DMS79 (cell line): ENCODE results near the gene CLN5.
"Not testable (repeated sequence)": the region's sequence is repeated elsewhere in the genome, so short reads cannot be mapped to it uniquely, and the experiment has no call there.

Experiments
- DNase-seq: peaks from one replicate; lab custom pipeline; 2025; lab: John Stamatoyannopoulos, UW

The CLN5 gene

DNA sequence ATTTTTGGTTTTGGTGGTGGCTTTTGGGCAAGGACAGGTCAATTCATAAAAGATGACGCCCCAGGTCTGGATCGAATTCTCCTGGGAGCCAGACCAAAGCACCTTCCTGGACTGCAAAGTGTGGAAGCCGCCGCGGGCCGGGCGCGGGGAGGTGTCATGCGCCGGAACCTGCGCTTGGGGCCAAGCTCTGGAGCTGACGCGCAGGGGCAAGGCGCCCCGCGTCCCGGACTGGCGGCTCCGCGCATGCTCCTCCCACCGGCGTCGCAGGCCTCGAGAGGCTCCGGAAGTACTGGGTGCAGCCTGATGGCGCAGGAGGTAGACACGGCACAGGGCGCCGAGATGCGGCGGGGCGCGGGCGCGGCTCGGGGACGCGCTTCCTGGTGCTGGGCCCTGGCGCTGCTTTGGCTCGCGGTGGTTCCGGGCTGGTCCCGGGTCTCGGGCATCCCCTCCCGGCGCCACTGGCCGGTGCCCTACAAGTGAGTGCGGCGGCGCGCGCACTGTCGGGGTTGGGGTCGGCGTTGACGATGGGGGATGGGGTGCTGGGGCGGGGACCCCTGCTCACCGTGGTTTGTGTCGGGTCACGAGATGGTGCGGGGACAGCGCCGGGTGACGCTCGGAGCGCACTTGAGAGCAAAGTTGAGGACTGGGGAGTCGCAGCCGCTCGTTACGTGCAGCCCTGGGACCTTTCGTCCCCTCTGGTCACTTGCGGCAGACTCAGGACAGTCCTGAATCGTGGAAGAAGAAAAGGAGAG, at the start of gene CLN5:
CLN5 (plus strand) TSS at position 286 of the 752 bp plus-strand sequence; CDS start at position 304, 18 bp downstream.
- peak; percentile 68 for DNase-seq

- no peak for DNase-seq
Measured at GRCh38 chr13:76942363-76942762, 49.5 kb upstream of the CLN5 start.

DNA sequence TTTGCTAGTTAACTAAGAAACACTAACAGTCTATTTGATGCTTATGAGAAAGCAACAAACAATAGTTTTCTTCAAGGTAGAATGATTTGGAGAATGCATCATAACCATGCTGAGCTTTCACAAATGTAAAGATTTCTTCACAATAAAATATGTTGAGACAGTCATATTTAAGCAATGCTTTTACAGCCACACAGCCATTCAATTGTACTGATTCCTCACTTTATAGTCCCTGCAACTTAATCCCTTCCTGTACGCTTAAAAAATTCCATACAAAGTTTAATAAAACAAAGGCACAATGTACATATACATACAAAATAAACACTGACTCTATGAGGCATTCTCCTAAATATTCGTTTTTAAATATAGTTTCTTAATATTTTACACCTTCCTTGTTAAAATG, 48.2 kb upstream of the CLN5 start:
- DNase-seq: no peak

DNA sequence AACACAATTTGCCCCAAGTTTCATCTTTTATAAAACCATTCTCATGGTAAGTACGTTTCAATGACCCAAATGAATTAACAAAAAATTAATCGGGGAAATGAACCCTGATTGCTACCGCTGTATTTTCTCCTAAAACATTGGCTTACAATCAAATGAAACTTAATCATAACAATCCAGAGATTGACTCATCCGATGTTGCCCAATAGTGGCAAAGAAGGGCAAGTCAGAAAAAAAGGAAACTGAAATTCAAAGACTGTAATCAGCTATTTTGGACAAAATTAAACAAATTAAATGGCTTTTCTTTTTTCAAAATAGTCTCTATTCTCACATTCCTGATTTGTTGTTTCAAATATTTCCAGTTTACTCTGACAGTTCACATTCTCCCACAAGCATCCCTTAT, 47.4 kb upstream of the CLN5 start:
- no peak for DNase-seq

GRCh38 chr13:76948149-76948548, 43.7 kb upstream of the CLN5 start, which contains the start of gene ACOD1:
ACOD1 (plus strand) TSS chr13:76948511; CDS start chr13:76948559, 48 bp downstream.
- no peak for DNase-seq

DNA sequence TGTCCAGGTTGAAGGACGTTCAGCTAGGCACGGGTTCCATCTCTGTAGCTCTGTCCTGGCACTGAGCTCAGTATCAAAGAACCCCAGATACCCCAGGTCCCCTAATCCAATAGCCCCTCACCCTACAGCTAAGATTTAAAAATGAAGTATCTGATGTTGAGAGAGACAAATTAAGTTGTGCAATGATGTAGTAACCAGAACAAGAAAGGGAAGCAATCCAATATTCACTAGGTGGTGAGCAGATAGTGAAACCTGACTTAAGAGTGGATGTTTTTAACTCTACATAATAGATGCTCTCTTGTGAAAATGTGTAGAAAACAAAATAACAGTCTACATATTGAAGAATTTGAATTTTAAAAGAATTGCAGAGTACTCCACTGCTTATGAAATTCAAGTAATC, 41.8 kb upstream of the CLN5 start:
- DNase-seq: no peak

DNA sequence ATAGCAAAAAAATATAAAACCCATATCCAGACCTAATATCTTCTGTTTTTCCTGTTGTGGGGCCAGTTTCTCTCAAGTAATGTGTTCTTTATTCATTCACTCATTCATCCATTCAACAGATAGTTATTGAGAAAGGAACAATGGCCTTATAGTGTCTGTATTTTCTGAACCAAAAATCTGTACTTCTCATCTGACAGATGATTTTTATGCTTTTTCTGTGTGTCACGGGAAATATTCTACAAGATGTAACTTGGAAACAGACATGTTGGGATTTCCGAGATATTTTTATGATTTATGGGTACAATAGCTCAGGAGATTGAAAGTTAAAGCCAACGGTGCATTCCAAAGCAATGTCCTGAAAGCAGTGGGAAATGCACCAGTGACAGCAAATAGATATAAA, 37.9 kb upstream of the CLN5 start:
- no peak for DNase-seq

GRCh38 chr13:76954538-76954937, 37.3 kb upstream of the CLN5 start:
- DNase-seq: no peak

DNA sequence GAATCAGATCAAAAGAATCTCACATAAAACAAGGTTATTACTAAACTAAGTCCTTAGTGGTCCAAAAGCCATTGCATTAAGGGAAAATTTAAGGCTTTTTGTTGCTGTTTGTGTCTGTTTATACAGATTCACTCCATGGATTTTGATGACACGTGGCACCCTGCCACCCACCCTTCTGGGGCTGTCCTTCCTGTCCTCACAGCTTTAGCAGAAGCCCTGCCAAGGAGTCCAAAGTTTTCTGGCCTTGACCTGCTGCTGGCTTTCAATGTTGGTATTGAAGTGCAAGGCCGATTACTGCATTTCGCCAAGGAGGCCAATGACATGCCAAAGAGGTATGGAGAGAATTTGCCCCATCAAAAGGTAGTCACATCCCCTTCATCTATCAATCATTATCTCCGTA, 36.7 kb upstream of the CLN5 start:
- no peak for DNase-seq

DNA sequence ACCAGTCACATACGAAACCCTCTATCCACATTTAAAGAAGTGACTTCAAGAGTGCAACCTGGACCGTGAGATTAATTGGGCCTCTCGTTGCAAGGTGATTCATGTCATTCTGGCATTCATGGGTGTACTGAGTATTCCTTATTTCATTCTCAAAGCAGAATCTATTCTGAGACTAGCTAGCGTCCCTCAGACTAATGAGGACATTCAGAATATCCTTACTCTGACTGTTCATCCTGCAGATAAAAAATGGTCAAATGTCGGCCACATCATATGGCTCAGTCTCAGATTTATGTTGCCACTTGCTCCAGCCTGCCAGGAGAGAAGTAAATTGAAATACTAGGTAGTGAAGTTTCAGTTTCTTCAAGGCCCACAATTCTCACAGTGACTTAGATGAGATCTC, 36.2 kb upstream of the CLN5 start:
- DNase-seq: no peak

DNA sequence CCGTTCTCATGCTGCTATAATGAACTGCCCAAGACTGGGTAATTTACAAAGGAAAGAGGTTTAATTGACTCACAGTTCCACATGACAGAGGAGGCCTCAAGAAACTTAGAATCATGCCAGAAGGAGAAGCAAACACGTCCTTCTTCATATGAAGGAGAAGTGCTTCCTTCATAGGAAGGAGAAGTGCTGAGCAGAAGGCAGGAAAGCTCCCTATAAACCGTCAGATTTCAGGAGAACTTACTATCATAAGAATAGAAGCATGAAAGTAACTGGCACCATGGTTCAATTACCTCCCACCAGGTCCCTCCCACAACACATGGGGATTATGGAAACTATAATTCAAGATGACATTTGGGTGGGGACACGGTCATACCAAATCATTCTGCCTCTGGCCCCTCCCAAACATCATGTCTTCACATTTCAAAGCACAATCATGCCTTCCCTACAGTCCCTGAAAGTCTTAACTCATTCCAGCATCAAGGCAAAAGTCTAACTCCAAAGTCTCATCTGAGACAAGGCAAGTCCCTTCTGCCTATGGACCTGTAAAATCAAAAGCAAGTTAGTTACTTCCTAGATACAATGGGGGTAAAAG, 32.9 kb upstream of the CLN5 start:
- no peak for DNase-seq

GRCh38 chr13:76959734-76960133, 32.1 kb upstream of the CLN5 start:
- DNase-seq: not testable (repeated sequence)

DNA sequence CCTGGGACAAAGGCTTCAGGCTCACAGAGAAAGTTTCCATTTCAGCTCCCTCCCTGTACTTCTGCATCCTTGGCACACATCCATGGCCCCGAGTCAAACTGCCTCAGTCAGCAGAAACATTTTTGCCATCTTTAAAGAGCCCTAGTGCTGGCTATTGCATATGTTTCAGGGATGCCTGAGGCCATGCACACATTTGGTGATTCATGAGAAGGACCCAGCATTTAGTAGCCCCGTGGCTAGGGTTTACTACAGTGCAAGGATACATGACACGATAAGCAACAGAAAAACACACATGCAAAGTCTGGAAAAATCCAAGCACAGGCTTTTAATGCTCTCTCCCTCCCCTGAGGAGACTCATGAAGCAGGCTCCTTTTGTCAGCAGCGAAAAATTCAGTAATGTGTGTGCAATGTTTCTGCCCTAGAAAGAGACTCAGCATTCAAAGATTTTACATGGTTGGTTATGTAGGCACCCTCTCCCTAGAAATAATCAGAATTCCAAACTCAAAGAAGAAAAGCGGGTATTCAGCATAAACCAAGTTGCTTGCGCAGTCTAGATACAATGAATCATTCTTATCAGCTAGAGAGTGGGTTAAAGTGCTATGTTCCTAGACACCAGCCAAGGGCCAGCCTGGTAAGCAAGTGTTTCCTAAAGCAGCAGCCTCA, 26.0 kb upstream of the CLN5 start:
- DNase-seq: no peak

- DNase-seq: no peak
Measured at GRCh38 chr13:76967031-76967430, 24.9 kb upstream of the CLN5 start.

DNA sequence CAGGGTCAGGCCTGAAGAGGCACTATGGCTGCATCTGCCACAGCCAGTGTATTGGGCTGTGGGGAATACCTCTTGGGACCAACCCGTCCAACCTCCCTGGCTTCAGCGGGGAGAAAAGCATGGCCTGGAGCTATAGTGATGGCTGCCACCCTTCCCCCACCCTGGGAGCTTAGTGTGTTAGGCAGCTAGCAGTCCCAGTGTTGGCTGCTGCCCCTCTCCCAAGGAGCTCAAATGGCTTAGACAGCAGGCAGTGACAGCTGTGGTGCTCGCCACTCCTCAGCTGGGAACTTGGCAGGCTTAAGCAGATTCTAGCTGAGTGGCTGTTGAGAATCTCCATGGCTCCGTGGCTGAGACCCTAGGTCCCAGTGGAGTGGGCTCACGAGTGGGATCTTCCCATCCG, 23.8 kb upstream of the CLN5 start:
- DNase-seq: no peak

GRCh38 chr13:76969488-76970365, 22.2 kb upstream of the CLN5 start:
- no peak for DNase-seq

DNA sequence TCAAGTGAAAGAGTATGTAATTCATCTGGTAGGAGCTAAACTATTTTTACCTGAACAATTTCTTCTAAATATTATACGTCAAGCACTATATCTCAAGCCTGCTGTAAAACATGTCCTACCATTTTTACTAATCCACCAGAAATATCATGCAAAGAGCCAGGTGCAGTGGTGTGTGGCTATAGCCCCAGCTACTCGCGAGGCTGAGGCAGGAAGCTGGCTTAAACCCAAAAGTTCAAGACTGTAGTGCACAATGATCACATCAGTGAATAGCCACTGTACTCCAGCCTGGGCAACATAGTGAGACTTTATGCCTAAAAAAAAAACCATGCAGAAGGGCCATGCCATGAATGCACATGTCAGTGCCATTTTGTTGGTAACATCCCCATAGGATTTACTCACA, 20.7 kb upstream of the CLN5 start:
- DNase-seq: no peak

DNA sequence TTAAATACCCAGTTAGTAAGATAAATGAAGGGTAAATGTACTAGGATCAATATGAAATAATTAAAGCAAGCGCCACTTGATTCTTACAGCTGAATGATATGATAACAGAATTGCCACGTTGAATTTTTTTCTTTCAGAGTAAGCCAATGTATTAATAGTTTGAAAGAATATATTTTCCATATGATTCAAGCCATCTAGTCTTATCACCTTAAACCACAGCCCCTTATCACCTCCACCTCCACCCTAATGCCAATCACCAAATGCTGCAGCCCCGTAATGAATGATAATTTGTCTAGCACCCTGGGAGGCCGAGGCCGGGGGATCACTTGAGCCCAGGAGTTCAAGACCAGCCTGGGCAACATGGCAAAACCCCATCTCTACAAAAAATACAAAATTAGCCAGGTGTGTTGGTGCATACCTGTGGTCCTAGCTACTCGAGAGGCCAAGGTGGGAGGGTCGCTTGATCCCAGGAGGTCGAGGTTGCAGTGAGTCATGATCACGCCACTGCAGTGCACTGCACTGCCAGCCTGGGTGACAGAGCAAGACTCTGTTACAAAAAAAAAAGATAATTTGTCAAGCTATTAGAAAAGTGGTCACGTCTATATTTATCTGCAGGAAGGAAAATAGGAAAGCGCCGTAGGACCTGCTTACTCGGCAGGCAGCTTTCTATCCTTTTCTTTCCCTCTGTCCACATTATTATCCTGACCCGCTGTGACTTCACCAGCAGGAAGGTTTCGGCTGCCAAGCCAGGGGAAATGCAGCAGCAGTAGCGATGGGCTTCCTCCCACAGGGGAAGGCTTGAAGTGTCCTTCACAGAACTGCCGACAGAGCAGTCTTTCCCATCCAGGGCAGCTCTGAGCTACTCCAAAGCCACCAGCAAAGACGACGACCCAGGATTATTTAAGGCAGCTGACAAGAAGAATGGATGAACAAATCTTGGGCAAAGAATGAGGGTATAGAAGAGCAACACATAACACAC, 19.7 kb upstream of the CLN5 start:
- no peak for DNase-seq

DNA sequence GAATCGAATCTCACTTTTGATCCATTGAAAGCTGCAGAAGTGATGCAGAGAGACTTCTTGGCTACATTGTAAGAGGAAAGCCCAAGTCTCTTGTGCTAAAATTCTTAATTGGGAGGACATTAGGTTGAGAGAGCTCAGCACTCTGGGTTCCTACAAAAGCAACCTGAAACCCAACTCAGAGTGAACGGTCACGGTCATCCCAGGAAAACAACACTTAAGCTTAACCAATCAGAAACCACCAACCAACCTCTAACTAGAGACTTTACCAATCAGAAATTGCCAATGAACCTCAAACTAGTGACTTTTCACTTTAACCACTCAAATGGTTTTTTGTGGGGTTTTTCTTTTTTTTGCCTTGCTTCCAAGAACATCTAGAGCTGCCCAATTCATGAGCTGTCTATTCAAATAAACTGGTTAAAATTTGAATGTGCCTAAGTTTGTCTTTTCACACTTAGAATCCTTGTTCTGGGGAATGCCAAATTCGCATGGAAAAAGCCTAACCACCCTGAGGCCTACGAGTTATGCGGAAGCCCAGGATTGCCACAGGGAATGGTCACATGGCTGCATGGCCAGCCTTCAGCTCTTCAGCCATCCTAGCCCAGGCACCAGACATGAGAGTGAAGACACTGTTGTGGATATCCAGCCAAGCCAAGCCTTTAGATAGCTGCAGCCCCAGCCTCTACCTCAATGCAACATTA, 17.8 kb upstream of the CLN5 start:
- no peak for DNase-seq

DNA sequence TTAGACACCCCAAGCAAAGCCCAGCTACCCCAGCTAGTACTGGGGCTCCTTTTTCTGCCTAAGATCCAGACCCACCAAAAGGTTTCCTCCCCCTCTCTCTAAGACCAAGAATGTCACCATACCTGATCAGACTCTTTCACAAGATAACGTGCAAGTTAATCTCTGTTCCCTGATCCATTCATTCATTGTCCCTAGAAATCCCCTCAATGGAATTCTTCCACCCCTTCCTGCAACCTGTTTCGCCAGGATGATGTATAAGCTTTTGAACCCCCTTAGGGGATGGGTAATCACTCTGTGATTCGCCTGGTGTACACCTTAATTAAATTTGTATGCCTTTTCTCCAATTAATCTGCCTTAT, 17.3 kb upstream of the CLN5 start:
- DNase-seq: no peak

DNA sequence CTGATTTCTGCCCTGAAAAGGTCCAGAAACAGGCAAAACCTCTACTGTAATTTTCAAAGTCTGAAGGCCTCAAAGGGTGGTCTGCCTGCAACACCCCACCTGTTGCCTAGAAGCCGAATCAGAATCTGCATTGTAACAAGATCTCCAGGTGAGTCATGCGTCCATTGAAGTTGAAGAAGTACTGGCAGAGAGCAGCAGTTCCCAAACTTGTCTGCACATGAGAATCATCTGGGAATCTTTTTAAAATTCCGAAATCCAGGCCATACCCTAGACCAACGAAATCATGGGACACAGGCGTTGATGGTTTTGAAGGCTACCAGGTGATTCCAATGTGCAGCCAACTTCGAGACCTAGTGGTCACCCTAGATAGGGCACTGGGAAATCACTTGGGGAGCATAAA, 16.0 kb upstream of the CLN5 start:
- DNase-seq: no peak
